Loucy (cell line): ENCODE data around the gene PGA3.

ENCODE experiments used
- EZH2phosphoT487 ChIP-seq: fragments of 200-600 bp; IDR thresholded peaks from 2 replicates; pipeline ENCODE4 v1.6.1; 2018; ENCODE audit warnings: antibody characterized with exemption, mild to moderate bottlenecking, moderate library complexity, borderline replicate concordance
- TF ChIP-seq, protein P1 (sequence below): fragments of 200-600 bp; sonication (generic); conservative IDR thresholded peaks from 2 replicates; pipeline ENCODE4 v1.5.1; 2014; ENCODE audit warnings: mild to moderate bottlenecking, antibody characterized with exemption, low read length

DNA sequence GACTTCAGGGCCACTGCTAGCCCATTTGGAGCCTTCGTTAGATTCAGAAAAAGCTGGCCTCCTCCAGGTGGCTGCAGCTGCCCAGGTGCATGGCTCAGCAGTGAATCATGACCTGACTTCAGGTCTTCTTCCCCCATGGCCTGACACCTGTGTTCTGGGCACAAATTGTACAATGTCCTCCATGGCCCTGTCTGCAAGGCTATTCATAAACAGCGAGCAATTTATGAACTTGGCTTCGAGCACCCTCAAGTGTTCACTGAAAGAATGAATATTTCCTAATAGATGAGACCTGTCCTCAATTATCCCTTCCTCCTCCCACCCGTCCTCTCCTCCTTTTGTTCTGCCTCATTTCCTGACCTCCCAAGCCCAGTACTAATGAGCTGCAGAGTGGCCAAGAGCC lies 29.9 kb upstream of the PGA3 start:
- TF ChIP-seq, protein P1, sequence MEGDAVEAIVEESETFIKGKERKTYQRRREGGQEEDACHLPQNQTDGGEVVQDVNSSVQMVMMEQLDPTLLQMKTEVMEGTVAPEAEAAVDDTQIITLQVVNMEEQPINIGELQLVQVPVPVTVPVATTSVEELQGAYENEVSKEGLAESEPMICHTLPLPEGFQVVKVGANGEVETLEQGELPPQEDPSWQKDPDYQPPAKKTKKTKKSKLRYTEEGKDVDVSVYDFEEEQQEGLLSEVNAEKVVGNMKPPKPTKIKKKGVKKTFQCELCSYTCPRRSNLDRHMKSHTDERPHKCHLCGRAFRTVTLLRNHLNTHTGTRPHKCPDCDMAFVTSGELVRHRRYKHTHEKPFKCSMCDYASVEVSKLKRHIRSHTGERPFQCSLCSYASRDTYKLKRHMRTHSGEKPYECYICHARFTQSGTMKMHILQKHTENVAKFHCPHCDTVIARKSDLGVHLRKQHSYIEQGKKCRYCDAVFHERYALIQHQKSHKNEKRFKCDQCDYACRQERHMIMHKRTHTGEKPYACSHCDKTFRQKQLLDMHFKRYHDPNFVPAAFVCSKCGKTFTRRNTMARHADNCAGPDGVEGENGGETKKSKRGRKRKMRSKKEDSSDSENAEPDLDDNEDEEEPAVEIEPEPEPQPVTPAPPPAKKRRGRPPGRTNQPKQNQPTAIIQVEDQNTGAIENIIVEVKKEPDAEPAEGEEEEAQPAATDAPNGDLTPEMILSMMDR = no peak
- TF ChIP-seq EZH2phosphoT487 = no peak
